SK-N-SH treated with all-trans-retinoic acid at 6 μM for 48 hours (cell line): ENCODE measurements around the gene CCDC30.

Experiments
- ISL1 ChIP-seq: fragments of 250-450 bp; sonication (Bioruptor Pico); IDR thresholded peaks from 2 replicates; pipeline ENCODE4 v2.1.2; 2022; ENCODE audit warnings: mild to moderate bottlenecking, moderate library complexity
- TCF4 ChIP-seq: fragments of 250-450 bp; sonication (Bioruptor Pico); IDR thresholded peaks from 2 replicates; pipeline ENCODE4 v1.8.0; 2021; ENCODE audit warnings: mild to moderate bottlenecking, moderate library complexity, borderline replicate concordance
- TSHZ2 ChIP-seq: fragments of 250-450 bp; sonication (Bioruptor Pico); IDR thresholded peaks from 2 replicates; pipeline ENCODE4 v1.5.0; 2020; ENCODE audit warnings: mild to moderate bottlenecking, moderate library complexity

- no peak for TF ChIP-seq TSHZ2 (CRISPR knock-in tag)
- no peak for TF ChIP-seq TCF4 (CRISPR knock-in tag)
- TF ChIP-seq ISL1 = no peak
Observed at GRCh38 chr1:42419126-42419821, 43.8 kb upstream of the CCDC30 start.
